Measurements from ENCODE around the gene PDE8A.

DNA sequence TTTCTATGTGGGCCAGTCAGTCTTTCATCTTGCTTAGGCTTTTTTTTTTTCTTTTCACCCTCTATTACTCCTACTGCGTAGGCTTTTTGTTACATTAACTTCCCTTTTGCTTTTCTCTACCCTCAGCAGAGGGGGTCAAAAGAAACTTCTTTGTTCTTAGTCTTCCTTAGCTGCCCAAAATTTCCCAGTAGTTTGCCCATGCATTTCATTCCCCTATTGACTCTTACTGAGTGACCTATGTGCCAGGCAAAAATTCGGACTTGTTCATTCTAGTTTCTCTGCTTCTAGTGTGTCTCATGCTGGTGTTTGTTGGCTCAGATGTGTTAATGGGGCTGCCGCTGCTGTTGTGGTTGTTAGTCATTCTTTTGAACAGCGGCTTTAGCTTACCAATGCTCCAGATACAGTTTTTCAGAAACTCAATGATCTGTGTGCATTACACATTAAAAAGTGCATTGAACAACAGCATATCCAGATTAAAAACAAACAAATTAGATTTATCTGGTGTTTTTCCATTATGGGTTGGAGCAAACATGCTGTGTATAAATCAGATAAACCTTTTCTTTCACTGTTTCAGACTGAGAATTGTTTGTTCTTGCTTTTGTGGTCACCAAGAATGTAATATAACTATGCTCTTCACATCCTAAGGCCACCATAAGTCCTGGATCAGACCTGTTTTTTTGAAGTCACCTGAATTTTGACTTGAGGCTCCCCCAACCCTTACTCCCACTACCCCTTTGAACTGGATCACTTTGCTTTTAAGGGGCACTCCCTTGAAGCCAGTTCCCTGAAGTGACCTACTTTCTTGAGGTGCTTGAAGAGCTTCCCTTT, 43.1 kb downstream of the PDE8A start:
- TF ChIP-seq POLR2A (IDR thresholded peaks at IDR 0.05; ENCODE audit: low read length), result no peak
- TF ChIP-seq GATA1 (IDR thresholded peaks at IDR 0.05; ENCODE audit: low read depth, low read length), result no peak
